ENCODE results near the gene CRIP3. TPM values are rescaled to one million over a fixed set of nuclear protein-coding genes. Genes with fewer than 3 reads are reported as not detected.

CRIP3 gene
- total and polyA plus RNA-seq, 2 of the 13 experiments (the other 11 are each of a cell fraction or from before 2014, with no cell fraction given) = 6.3 to 9.3 TPM

DNA sequence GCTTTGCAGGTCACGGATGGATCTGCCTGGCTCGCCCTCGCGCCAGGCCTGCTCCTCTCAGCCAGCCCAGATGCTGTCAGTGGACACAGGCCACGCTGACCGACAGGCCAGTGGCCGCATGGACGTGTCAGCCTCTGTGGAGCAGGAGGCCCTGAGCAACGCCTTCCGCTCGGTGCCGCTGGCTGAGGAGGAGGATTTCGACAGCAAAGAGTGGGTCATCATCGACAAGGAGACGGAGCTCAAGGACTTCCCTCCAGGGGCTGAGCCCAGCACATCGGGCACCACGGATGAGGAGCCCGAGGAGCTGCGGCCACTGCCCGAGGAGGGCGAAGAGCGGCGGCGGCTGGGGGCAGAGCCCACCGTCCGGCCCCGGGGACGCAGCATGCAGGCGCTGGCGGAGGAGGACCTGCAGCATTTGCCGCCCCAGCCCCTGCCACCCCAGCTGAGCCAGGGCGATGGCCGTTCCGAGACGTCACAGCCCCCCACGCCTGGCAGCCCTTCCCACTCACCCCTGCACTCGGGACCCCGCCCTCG is 45.8 kb downstream of the CRIP3 start (continued):
- no peak for TF ChIP-seq SMAD3 (CRISPR knock-in tag; IDR thresholded peaks at IDR 0.05)
- TF ChIP-seq ZNF776 (CRISPR knock-in tag; IDR thresholded peaks at IDR 0.05) = 0 out of 2 replicates have a peak, but pooled peaks have one; percentile 88
- peak; percentile 92 for TF ChIP-seq ZBTB38 (CRISPR knock-in tag; IDR thresholded peaks at IDR 0.05)
- TF ChIP-seq ZNF572 (CRISPR knock-in tag; IDR thresholded peaks at IDR 0.05) = 0 out of 2 replicates have a peak, but pooled peaks have one; percentile 15
- TF ChIP-seq, protein P1, sequence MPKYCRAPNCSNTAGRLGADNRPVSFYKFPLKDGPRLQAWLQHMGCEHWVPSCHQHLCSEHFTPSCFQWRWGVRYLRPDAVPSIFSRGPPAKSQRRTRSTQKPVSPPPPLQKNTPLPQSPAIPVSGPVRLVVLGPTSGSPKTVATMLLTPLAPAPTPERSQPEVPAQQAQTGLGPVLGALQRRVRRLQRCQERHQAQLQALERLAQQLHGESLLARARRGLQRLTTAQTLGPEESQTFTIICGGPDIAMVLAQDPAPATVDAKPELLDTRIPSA (CRISPR knock-in tag; IDR thresholded peaks at IDR 0.05; ENCODE audit: borderline replicate concordance) = peak; percentile 53; the same call in 1 of the 2 replicates
- no peak for TF ChIP-seq AHR (CRISPR knock-in tag; IDR thresholded peaks at IDR 0.05)
- TF ChIP-seq TEAD3 (CRISPR knock-in tag; optimal IDR thresholded peaks at IDR 0.05; ENCODE audit: borderline replicate concordance) = no peak
- 0 out of 2 replicates have a peak, but pooled peaks have one; percentile 33 for TF ChIP-seq RFXAP (CRISPR knock-in tag; IDR thresholded peaks at IDR 0.05; ENCODE audit: borderline replicate concordance)
- TF ChIP-seq YEATS2 (CRISPR knock-in tag; IDR thresholded peaks at IDR 0.05; ENCODE audit: borderline replicate concordance) = no peak
- TF ChIP-seq NPAS2 (CRISPR knock-in tag; IDR thresholded peaks at IDR 0.05; ENCODE audit: borderline replicate concordance) = no peak
- no peak for TF ChIP-seq KAT7 (CRISPR knock-in tag; IDR thresholded peaks at IDR 0.05; ENCODE audit: borderline replicate concordance)
- no peak; the same call in 1 of the 2 replicates for TF ChIP-seq SP2 (CRISPR knock-in tag; IDR thresholded peaks at IDR 0.05)
- TF ChIP-seq, protein P2, sequence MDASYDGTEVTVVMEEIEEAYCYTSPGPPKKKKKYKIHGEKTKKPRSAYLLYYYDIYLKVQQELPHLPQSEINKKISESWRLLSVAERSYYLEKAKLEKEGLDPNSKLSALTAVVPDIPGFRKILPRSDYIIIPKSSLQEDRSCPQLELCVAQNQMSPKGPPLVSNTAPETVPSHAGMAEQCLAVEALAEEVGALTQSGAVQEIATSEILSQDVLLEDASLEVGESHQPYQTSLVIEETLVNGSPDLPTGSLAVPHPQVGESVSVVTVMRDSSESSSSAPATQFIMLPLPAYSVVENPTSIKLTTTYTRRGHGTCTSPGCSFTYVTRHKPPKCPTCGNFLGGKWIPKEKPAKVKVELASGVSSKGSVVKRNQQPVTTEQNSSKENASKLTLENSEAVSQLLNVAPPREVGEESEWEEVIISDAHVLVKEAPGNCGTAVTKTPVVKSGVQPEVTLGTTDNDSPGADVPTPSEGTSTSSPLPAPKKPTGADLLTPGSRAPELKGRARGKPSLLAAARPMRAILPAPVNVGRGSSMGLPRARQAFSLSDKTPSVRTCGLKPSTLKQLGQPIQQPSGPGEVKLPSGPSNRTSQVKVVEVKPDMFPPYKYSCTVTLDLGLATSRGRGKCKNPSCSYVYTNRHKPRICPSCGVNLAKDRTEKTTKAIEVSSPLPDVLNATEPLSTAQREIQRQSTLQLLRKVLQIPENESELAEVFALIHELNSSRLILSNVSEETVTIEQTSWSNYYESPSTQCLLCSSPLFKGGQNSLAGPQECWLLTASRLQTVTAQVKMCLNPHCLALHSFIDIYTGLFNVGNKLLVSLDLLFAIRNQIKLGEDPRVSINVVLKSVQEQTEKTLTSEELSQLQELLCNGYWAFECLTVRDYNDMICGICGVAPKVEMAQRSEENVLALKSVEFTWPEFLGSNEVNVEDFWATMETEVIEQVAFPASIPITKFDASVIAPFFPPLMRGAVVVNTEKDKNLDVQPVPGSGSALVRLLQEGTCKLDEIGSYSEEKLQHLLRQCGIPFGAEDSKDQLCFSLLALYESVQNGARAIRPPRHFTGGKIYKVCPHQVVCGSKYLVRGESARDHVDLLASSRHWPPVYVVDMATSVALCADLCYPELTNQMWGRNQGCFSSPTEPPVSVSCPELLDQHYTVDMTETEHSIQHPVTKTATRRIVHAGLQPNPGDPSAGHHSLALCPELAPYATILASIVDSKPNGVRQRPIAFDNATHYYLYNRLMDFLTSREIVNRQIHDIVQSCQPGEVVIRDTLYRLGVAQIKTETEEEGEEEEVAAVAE (CRISPR knock-in tag; IDR thresholded peaks at IDR 0.05; ENCODE audit: borderline replicate concordance) = no peak
- no peak for TF ChIP-seq MAF1 (CRISPR knock-in tag; IDR thresholded peaks at IDR 0.05; ENCODE audit: borderline replicate concordance)
- no peak for TF ChIP-seq ZNF775 (CRISPR knock-in tag; IDR thresholded peaks at IDR 0.05; ENCODE audit: borderline replicate concordance)
- no peak for TF ChIP-seq HNF4G (IDR thresholded peaks at IDR 0.05; ENCODE audit: borderline replicate concordance, low read depth, low read length)
- no peak for TF ChIP-seq HNF4G (CRISPR knock-in tag; IDR thresholded peaks at IDR 0.05; ENCODE audit: borderline replicate concordance, low read depth)
- TF ChIP-seq ZNF382 (CRISPR knock-in tag; IDR thresholded peaks at IDR 0.05; ENCODE audit: borderline replicate concordance) = no peak
- no peak for TF ChIP-seq HHEX (CRISPR knock-in tag; IDR thresholded peaks at IDR 0.05)
- 0 out of 2 replicates have a peak, but pooled peaks have one; percentile 14 for TF ChIP-seq ZNF441 (CRISPR knock-in tag; IDR thresholded peaks at IDR 0.05; ENCODE audit: borderline replicate concordance)
- TF ChIP-seq KAT2B (IDR thresholded peaks at IDR 0.05; ENCODE audit: borderline replicate concordance, low read depth, low read length) = no peak
- no peak for TF ChIP-seq PRMT3 (CRISPR knock-in tag; IDR thresholded peaks at IDR 0.05; ENCODE audit: borderline replicate concordance, low read depth)
- no peak for TF ChIP-seq ZNF549 (CRISPR knock-in tag; IDR thresholded peaks at IDR 0.05)
- no peak for TF ChIP-seq HDAC2 (CRISPR knock-in tag; IDR thresholded peaks at IDR 0.05)
- TF ChIP-seq, protein P3, sequence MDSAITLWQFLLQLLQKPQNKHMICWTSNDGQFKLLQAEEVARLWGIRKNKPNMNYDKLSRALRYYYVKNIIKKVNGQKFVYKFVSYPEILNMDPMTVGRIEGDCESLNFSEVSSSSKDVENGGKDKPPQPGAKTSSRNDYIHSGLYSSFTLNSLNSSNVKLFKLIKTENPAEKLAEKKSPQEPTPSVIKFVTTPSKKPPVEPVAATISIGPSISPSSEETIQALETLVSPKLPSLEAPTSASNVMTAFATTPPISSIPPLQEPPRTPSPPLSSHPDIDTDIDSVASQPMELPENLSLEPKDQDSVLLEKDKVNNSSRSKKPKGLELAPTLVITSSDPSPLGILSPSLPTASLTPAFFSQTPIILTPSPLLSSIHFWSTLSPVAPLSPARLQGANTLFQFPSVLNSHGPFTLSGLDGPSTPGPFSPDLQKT (CRISPR knock-in tag; IDR thresholded peaks at IDR 0.05; ENCODE audit: borderline replicate concordance) = no peak
- TF ChIP-seq RARA (CRISPR knock-in tag; IDR thresholded peaks at IDR 0.05) = no peak
